Loucy (cell line): Measurements from ENCODE around the gene SVOPL.

ENCODE experiments used
- EZH2phosphoT487 ChIP-seq: fragments of 200-600 bp; IDR thresholded peaks from 2 replicates; pipeline ENCODE4 v1.6.1; 2018; ENCODE audit warnings: antibody characterized with exemption, mild to moderate bottlenecking, moderate library complexity, borderline replicate concordance
- TF ChIP-seq, protein P1 (sequence below): fragments of 200-600 bp; sonication (generic); conservative IDR thresholded peaks from 2 replicates; pipeline ENCODE4 v1.5.1; 2014; ENCODE audit warnings: mild to moderate bottlenecking, antibody characterized with exemption, low read length

DNA sequence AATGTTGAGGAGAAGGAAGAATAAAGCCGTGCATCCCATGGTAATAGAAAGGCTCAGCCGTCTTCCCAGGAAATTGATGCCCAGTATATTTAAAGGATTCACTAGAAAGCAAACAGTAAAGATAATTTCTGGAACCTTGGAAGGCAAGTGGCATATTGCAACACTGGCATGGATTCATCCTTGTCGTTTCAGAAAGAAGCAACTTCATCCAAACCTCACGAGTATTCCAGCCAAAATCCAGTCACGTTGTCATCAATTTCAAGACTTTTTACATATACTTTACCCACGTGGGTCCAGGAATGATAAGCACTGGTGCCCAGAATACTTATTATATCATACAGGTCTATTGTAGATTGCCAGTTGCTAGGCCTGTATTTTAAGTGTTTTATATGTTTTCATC is 73.8 kb downstream of the SVOPL start:
- TF ChIP-seq, protein P1, sequence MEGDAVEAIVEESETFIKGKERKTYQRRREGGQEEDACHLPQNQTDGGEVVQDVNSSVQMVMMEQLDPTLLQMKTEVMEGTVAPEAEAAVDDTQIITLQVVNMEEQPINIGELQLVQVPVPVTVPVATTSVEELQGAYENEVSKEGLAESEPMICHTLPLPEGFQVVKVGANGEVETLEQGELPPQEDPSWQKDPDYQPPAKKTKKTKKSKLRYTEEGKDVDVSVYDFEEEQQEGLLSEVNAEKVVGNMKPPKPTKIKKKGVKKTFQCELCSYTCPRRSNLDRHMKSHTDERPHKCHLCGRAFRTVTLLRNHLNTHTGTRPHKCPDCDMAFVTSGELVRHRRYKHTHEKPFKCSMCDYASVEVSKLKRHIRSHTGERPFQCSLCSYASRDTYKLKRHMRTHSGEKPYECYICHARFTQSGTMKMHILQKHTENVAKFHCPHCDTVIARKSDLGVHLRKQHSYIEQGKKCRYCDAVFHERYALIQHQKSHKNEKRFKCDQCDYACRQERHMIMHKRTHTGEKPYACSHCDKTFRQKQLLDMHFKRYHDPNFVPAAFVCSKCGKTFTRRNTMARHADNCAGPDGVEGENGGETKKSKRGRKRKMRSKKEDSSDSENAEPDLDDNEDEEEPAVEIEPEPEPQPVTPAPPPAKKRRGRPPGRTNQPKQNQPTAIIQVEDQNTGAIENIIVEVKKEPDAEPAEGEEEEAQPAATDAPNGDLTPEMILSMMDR, result no peak
- no peak for TF ChIP-seq EZH2phosphoT487
